KMS-11 (cell line): ENCODE results near the gene ABCA12.

Experiments
- H2AFZ ChIP-seq: fragments of 200-600 bp; sonication (generic); 2 replicates; pipeline ENCODE4 v1.6.1; 2016; ENCODE audit warnings: antibody characterized with exemption, mixed run types, low read depth
- H3K27ac ChIP-seq: fragments of 200-600 bp; sonication (generic); 2 replicates; pipeline ENCODE4 v1.6.1; 2016; ENCODE audit warnings: mild to moderate bottlenecking, mixed run types
- H3K27me3 ChIP-seq: fragments of 200-600 bp; sonication (generic); 2 replicates; pipeline ENCODE4 v1.6.1; 2017; ENCODE audit warnings: mild to moderate bottlenecking, low read depth, mixed run types, moderate library complexity; ENCODE audit not compliant: insufficient read depth
- H3K36me3 ChIP-seq: fragments of 200-600 bp; sonication (generic); 2 replicates; pipeline ENCODE4 v1.6.1; 2017; ENCODE audit warnings: mild to moderate bottlenecking, mixed run types; ENCODE audit not compliant: insufficient read depth
- H3K4me1 ChIP-seq: fragments of 200-600 bp; sonication (generic); 2 replicates; pipeline ENCODE4 v1.6.1; 2016; ENCODE audit warnings: mild to moderate bottlenecking, low read depth, mixed run types; ENCODE audit not compliant: poor library complexity, severe bottlenecking
- H3K4me2 ChIP-seq: fragments of 200-600 bp; sonication (generic); 2 replicates; pipeline ENCODE4 v1.7.0; 2016; ENCODE audit warnings: mild to moderate bottlenecking, mixed run types
- H3K4me3 ChIP-seq: fragments of 200-600 bp; sonication (generic); IDR thresholded peaks from 2 replicates; pipeline ENCODE4 v1.6.1; 2017; ENCODE audit warnings: low read depth, low read length, mixed read lengths; ENCODE audit not compliant: insufficient read depth
- H3K79me2 ChIP-seq: fragments of 200-600 bp; sonication (generic); 2 replicates; pipeline ENCODE4 v1.6.1; 2016; ENCODE audit warnings: low read depth, mixed run types; ENCODE audit not compliant: insufficient read depth
- H3K9ac ChIP-seq: fragments of 200-600 bp; sonication (generic); 2 replicates; pipeline ENCODE4 v1.6.1; 2016; ENCODE audit warnings: mild to moderate bottlenecking, mixed run types
- H4K20me1 ChIP-seq: fragments of 200-600 bp; sonication (generic); 2 replicates; pipeline ENCODE4 v1.6.1; 2016; ENCODE audit warnings: mild to moderate bottlenecking, mixed run types; ENCODE audit not compliant: insufficient read depth
- TF ChIP-seq, protein P1 (sequence below): fragments of 200-600 bp; sonication (generic); conservative IDR thresholded peaks from 2 replicates; pipeline ENCODE4 v1.6.1; 2017; ENCODE audit warnings: low read depth, mild to moderate bottlenecking, antibody characterized with exemption, low read length, moderate library complexity, mixed read lengths

The ABCA12 gene

DNA sequence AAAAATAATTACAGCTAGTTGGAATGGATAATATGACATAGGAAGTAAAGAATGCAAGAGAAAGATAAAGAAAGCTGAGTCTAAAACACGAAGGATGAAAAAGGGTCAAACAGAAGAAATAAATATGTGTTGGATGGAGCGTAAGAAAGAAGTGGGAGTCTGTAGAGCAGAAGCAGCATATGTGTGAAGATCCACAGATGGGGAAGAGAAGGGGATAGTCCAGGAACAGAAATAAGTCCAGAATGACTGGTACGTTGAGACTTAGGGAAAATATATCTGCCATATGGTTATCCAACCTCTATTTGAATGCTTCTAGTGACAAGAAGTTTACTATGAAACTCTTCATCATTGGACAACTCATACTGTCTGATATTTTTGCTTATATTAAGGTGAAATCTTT lies 18.0 kb downstream of the ABCA12 start:
- no peak overlapping the region for H3K4me3 ChIP-seq
- H3K79me2 ChIP-seq: no peaks in the 10 kb centered on the region
- no peak overlapping the region for H3K27ac ChIP-seq
- no peaks in the 10 kb centered on the region for H4K20me1 ChIP-seq
- TF ChIP-seq, protein P1, sequence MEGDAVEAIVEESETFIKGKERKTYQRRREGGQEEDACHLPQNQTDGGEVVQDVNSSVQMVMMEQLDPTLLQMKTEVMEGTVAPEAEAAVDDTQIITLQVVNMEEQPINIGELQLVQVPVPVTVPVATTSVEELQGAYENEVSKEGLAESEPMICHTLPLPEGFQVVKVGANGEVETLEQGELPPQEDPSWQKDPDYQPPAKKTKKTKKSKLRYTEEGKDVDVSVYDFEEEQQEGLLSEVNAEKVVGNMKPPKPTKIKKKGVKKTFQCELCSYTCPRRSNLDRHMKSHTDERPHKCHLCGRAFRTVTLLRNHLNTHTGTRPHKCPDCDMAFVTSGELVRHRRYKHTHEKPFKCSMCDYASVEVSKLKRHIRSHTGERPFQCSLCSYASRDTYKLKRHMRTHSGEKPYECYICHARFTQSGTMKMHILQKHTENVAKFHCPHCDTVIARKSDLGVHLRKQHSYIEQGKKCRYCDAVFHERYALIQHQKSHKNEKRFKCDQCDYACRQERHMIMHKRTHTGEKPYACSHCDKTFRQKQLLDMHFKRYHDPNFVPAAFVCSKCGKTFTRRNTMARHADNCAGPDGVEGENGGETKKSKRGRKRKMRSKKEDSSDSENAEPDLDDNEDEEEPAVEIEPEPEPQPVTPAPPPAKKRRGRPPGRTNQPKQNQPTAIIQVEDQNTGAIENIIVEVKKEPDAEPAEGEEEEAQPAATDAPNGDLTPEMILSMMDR: no peak
- no peak overlapping the region for H3K4me2 ChIP-seq
- no peaks in the 10 kb centered on the region for H3K27me3 ChIP-seq
- no peaks in the 10 kb centered on the region for H3K36me3 ChIP-seq
- no peak overlapping the region for H2AFZ ChIP-seq
- no peaks in the 10 kb centered on the region for H3K4me1 ChIP-seq
- H3K9ac ChIP-seq: no peak overlapping the region

- Histone ChIP-seq H3K4me2 (no peak overlapping the region), H3K9ac (no peak overlapping the region), H3K4me1 (no peaks in the 10 kb centered on the region)
Observed at GRCh38 chr2:215119847-215120246, 18.6 kb downstream of the ABCA12 start.

GRCh38 chr2:215110918-215111317 lies 27.5 kb downstream of the ABCA12 start:
- Histone ChIP-seq H3K4me3 (no peak overlapping the region), H3K4me1 (no peaks in the 10 kb centered on the region), H3K9ac (no peak overlapping the region), H3K27me3 (no peaks in the 10 kb centered on the region), H3K27ac (no peak overlapping the region), H3K4me2 (no peak overlapping the region), H3K36me3 (no peaks in the 10 kb centered on the region), H4K20me1 (no peaks in the 10 kb centered on the region), H2AFZ (no peak overlapping the region), H3K79me2 (no peaks in the 10 kb centered on the region)
- TF ChIP-seq, protein P1: no peak

More at GRCh38 chr2:215119847-215120246, 18.6 kb downstream of the ABCA12 start:
- Histone ChIP-seq H3K36me3 (no peaks in the 10 kb centered on the region), H2AFZ (no peak overlapping the region), H3K27me3 (no peaks in the 10 kb centered on the region), H3K4me3 (no peak overlapping the region), H4K20me1 (no peaks in the 10 kb centered on the region), H3K79me2 (no peaks in the 10 kb centered on the region), H3K27ac (no peak overlapping the region)
- TF ChIP-seq, protein P1: no peak

DNA sequence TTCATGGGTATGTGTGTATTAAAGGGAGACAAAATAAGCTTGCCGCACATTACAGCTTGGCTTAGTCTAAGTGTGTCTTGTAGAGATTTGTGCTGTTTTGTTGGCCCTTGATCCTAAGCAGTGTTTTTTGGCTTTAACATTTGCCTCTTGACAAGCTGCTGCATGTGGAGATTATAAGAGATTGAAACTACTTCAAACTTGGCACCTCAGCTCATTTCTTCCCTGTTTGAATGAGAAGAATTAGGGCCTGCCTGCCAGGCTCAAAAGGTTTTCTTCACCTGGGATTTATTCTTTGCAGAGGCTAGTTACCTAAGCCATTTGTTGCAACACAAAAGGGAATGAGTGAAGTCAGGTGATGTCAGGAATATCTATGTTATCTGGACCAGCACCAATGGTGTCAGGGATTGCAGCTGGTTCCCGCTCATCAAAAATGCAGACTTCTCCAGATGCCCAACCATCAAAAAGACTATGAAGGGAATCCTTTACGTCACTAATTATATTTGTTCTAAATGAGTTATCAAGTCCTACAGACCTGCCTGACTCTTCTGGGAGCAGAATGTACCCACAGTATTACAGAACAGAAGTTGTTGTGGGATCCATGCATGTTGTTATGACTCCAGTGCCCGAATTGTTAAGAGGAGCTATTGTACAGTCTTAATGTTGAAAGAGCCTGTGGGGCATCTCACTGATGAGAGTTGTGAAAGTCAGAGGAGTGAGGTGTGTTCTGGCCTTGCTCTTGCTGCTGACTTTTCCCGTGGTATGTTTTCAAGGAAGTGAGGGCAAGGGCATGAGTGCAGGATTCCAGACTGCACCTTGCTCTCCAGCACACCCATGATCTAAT lies 31.0 kb downstream of the ABCA12 start:
- Histone ChIP-seq H3K27ac (no peak overlapping the region), H3K4me1 (no peaks in the 10 kb centered on the region), H3K4me3 (no peak overlapping the region), H3K36me3 (no peaks in the 10 kb centered on the region), H4K20me1 (no peaks in the 10 kb centered on the region), H3K79me2 (no peaks in the 10 kb centered on the region), H2AFZ (no peak overlapping the region), H3K9ac (no peak overlapping the region), H3K4me2 (no peak overlapping the region), H3K27me3 (no peaks in the 10 kb centered on the region)
- TF ChIP-seq, protein P1: no peak
